ENCODE data around the gene TEAD1. TPM values are rescaled to one million over a fixed set of nuclear protein-coding genes. Genes with fewer than 3 reads are reported as not detected.

TEAD1 gene
- total and polyA plus RNA-seq, 10 of the 15 experiments (the other 5 are each of a cell fraction or from before 2014, with no cell fraction given): 0.01 to 0.59 (median 0.04) TPM; not detected in 6

- TF ChIP-seq SMAD1 (IDR thresholded peaks at IDR 0.05; ENCODE audit: low read depth, partially characterized antibody) (no peak), NR2C1 (IDR thresholded peaks at IDR 0.05) (no peak), CHD1 (IDR thresholded peaks at IDR 0.05; ENCODE audit: low read depth, low read length) (no peak), MEF2A (IDR thresholded peaks at IDR 0.05; ENCODE audit: insufficient read depth, low read depth, low read length) (no peak), CTCF (IDR thresholded peaks at IDR 0.05 in 2 of 3, conservative IDR thresholded peaks at IDR 0.05 in 1 of 3; ENCODE audit: control insufficient read depth in 2 of 3, extremely low read depth in 1 of 3, insufficient read depth in 1 of 3, low read depth in 3 of 3, low read length in 3 of 3) (no peak), RAD51 (IDR thresholded peaks at IDR 0.05) (no peak), NFYB (IDR thresholded peaks at IDR 0.05; ENCODE audit: insufficient read depth, low read depth, low read length) (no peak), CUX1 (IDR thresholded peaks at IDR 0.05; ENCODE audit: insufficient replicate concordance, low read depth, low read length) (no peak), BHLHE40 (IDR thresholded peaks at IDR 0.05; ENCODE audit: borderline replicate concordance in 1 of 2, low read depth in 2 of 2, low read length in 1 of 2) (no peak), IRF4 (IDR thresholded peaks at IDR 0.05; ENCODE audit: low read depth, low read length) (no peak), GABPA (IDR thresholded peaks at IDR 0.05; ENCODE audit: low read depth) (no peak), MEF2B (IDR thresholded peaks at IDR 0.05; ENCODE audit: partially characterized antibody, poor library complexity, severe bottlenecking) (no peak), YBX1 (IDR thresholded peaks at IDR 0.05) (no peak)
- SMC1A ChIA-PET (ENCODE audit: uncharacterized antibody, unreplicated experiment): no interaction called here
- no peaks in the 10 kb centered on the region for H3K79me2 ChIP-seq (ENCODE audit: control insufficient read depth, insufficient read depth, low read length)
- FAIRE-seq (no peak), ATAC-seq (peak; percentile 44), DNase-seq (ENCODE audit: low read depth, low spot score) (no peak)
- no peaks in the 10 kb centered on the region for H3K4me1 ChIP-seq (ENCODE audit: control insufficient read depth, insufficient read depth, low read length)
- H4K20me1 ChIP-seq (ENCODE audit: control insufficient read depth, insufficient read depth): no peaks in the 10 kb centered on the region
- no peak overlapping the region for H3K27ac ChIP-seq (ENCODE audit: control insufficient read depth, insufficient read depth)
- intact Hi-C loops (cut with micrococcal nuclease; ENCODE audit: unreplicated experiment) (no loop called here), in situ Hi-C loops (cut with MboI) (no loop called here)
- H3K27me3 ChIP-seq (replicated peaks in 1 of 2; ENCODE audit: control insufficient read depth in 2 of 2, insufficient read depth in 2 of 2, low read length in 1 of 2): no peaks in the 10 kb centered on the region; a peak in 1 of 4 replicates
- H3K9ac ChIP-seq (ENCODE audit: control insufficient read depth, insufficient read depth, low read length): no peak overlapping the region
- H3K4me3 ChIP-seq: no peak overlapping the region
- WGBS (ENCODE audit: insufficient coverage, insufficient replicate concordance, low lambda C conversion rate, missing lambda C conversion rate): 50% methylated on average over 1 of the region's 1 CpG
- no TSS peak for BruUV-seq (replicated peaks)
- no peak overlapping the region for H3K4me2 ChIP-seq (ENCODE audit: control insufficient read depth, insufficient read depth)
- POLR2A ChIA-PET: no interaction called here
- no peaks in the 10 kb centered on the region for H3K36me3 ChIP-seq (ENCODE audit: control insufficient read depth in 2 of 2, insufficient read depth in 2 of 2, low read length in 1 of 2)
- H2AFZ ChIP-seq (ENCODE audit: control insufficient read depth, low read depth, low read length): no peak overlapping the region
- H3K9me3 ChIP-seq (replicated peaks; ENCODE audit: control insufficient read depth, insufficient read depth, low read length): no peaks in the 10 kb centered on the region
- RAD21 ChIA-PET (ENCODE audit: unreplicated experiment): no interaction called here
- CTCF ChIA-PET: no interaction called here
These were observed 134.3 kb downstream of the TEAD1 start for GRCh38 chr11:12808519-12808918.
